ENCODE results near the gene MED15.
"Not testable (repeated sequence)": the region's sequence is repeated elsewhere in the genome, so short reads cannot be mapped to it uniquely, and the experiment has no call there.

The MED15 gene

GRCh38 chr22:20491346-20491745 lies 16.1 kb upstream of the MED15 start:
- FAIRE-seq, result no peak
- no peak for DNase-seq (ENCODE audit: insufficient read length, low spot score)
- TF ChIP-seq POLR2A (IDR thresholded peaks at IDR 0.05; ENCODE audit: low read depth, low read length), result no peak

DNA sequence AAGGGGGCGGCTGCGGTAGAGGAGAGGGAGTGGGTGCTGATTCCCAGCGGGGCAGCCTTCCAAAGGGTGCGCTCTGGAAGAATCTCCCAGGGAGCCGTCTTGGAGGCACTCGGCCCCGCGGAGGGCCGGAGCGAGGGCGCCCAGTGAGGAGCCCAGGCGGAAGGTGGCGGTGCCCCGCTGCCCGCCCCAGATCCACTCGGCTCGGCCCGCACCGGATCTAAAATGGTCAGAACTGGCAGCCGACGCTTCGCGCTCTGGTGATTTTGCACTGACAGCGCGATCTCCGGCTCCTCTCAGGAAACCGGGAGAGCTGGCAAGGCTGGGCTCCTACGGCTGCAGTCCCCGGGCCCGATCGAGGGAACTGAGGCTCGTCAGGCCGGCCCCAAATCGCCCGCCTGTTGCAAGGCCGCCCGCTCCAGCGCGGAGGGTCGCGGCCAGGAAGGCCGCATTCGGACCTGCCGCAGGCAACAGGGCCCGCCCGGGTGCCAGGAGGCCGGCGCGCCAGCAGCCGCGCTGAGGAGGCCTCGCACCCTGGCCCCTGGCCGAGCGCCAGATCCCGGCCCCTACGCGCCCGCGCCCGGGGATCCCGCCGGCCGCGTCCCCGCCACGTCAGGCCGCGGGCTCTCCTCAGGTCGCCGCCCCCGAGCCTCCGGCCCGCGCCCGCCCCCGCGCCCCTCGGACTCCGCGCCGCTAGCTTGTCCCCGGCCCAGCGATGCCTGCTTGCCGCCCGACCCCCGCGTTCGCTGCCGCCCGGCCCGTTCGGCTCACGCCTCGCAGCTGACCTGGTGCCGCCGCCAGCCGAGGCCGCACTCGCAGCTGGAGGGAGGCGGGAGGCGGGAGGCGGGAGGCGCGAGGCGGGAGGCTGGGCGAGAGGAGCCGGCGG lies 12.2 kb upstream of the MED15 start, which contains the start of gene KLHL22:
KLHL22 (minus strand) TSS at position 818 of the 883 bp plus-strand sequence. CDS start 6,584 bp downstream, outside the sequence.
- TF ChIP-seq POLR2A (IDR thresholded peaks at IDR 0.05; ENCODE audit: low read depth, low read length), result peak; percentile 59; the same call in 1 of the 2 replicates
- DNase-seq (ENCODE audit: insufficient read length, low spot score), result peak; percentile 44

GRCh38 chr22:20495861-20496681 lies 11.3 kb upstream of the MED15 start:
- DNase-seq (ENCODE audit: insufficient read length, low spot score) (peak; percentile 79), FAIRE-seq (no peak)
- peak; percentile 28; the same call in 1 of the 2 replicates for TF ChIP-seq POLR2A (IDR thresholded peaks at IDR 0.05; ENCODE audit: low read depth, low read length)

More for the DNA sequence above, 12.2 kb upstream of the MED15 start, which contains the start of gene KLHL22:
- no peak for FAIRE-seq

- FAIRE-seq (no peak), DNase-seq (ENCODE audit: insufficient read length, low spot score) (no peak)
- TF ChIP-seq POLR2A (IDR thresholded peaks at IDR 0.05; ENCODE audit: low read depth, low read length), result no peak
These were observed 10.0 kb upstream of the MED15 start for GRCh38 chr22:20497426-20497825.

GRCh38 chr22:20498913-20499312 lies 8.5 kb upstream of the MED15 start:
- FAIRE-seq, result no peak
- no peak for TF ChIP-seq POLR2A (IDR thresholded peaks at IDR 0.05; ENCODE audit: low read depth, low read length)
- no peak for DNase-seq (ENCODE audit: insufficient read length, low spot score)

- DNase-seq (ENCODE audit: insufficient read length, low spot score) (no peak), FAIRE-seq (no peak)
- no peak for TF ChIP-seq POLR2A (IDR thresholded peaks at IDR 0.05; ENCODE audit: low read depth, low read length)
These were observed 7.6 kb upstream of the MED15 start for GRCh38 chr22:20499769-20500168.

GRCh38 chr22:20503816-20504215 lies 3.6 kb upstream of the MED15 start:
- no peak for TF ChIP-seq POLR2A (IDR thresholded peaks at IDR 0.05; ENCODE audit: low read depth, low read length)
- peak; percentile 38 for FAIRE-seq
- peak; percentile 38 for DNase-seq (ENCODE audit: insufficient read length, low spot score)

GRCh38 chr22:20504293-20504922 lies 3.0 kb upstream of the MED15 start:
- FAIRE-seq, result peak; percentile 38
- DNase-seq (ENCODE audit: insufficient read length, low spot score), result peak; percentile 28

GRCh38 chr22:20506543-20507252 lies 712 bp upstream of the MED15 start:
- no peak for DNase-seq (ENCODE audit: insufficient read length, low spot score)
- no peak for FAIRE-seq
- no peak for TF ChIP-seq POLR2A (IDR thresholded peaks at IDR 0.05; ENCODE audit: low read depth, low read length)

- DNase-seq (ENCODE audit: insufficient read length, low spot score); FAIRE-seq: not testable (repeated sequence)
- 0 out of 2 replicates have a peak, but pooled peaks have one; percentile 11 for TF ChIP-seq POLR2A (IDR thresholded peaks at IDR 0.05; ENCODE audit: low read depth, low read length)
These were observed 801 bp downstream of the MED15 start for GRCh38 chr22:20508067-20508755.

DNA sequence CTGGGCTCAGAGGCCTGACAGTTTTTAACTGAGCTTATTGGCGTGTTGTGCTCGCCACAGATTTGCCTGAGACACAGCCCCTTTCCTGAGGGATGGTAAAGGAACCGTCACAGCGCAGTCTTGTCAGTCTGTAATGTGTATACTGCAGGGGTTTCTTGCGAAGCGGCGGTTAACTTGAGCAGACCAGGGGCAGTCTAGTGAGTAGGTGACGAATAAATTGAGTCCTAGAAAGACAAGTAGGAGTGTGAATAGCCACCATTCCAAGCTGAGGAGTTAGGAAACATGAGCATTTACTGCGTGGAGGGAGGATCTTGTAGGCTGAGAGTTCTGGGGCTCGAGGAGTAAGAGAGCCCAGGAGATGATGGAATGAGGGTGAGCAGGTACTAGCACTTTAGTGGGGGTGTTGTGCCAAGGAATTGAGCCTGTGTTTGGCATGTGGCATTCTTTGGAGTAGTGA lies 1.4 kb downstream of the MED15 start:
- no peak for DNase-seq (ENCODE audit: insufficient read length, low spot score)
- FAIRE-seq, result no peak
- TF ChIP-seq POLR2A (IDR thresholded peaks at IDR 0.05; ENCODE audit: low read depth, low read length), result no peak

DNA sequence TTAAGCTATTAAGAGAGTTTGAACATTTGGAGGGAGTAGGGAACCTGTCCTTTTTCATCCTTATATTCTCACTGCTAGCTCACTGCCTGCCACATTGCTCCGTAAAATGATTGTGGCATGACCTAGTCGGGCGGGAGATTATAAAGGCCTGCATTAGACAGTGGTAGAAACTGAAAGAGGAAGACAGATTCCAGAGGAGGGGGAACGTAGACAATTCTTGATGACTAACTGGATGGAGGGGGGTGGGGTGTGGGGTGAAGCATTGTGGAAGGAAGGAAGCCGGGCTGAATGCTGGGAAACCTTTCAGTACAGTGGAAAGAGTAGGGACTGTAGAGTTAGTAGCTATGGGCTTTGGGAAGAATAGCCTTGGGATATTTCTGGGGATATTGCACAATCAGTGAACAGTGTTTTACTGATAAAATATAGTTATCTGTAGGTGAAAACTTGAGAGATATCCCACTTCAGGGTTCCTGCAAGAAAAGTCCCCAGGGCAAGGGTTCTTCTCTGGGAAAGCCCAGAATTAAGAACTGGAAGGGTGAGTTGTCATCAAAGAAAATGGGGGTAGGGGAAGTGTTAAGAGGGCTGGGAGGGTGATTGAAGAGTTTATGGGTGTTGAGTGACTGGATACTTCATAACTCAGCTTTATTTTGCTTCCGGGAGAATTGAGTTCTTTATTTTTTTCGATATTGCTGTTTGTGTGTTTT lies 2.1 kb downstream of the MED15 start:
- DNase-seq (ENCODE audit: insufficient read length, low spot score) (no peak), FAIRE-seq (no peak)
- 0 out of 2 replicates have a peak, but pooled peaks have one; percentile 22 for TF ChIP-seq POLR2A (IDR thresholded peaks at IDR 0.05; ENCODE audit: low read depth, low read length)

All from H54 (cell line).